Activated CD8-positive, alpha-beta memory T cell treated with anti-CD3 and anti-CD28 coated beads, Interleukin-2, amount 50 U/mL, for 1 hour (primary cell): ENCODE results near the gene CLIP1.
"Not testable (repeated sequence)": the region's sequence is repeated elsewhere in the genome, so short reads cannot be mapped to it uniquely, and the experiment has no call there.

Source experiments
- DNase-seq: peaks from one replicate; pipeline ENCODE4 v3.0.0-alpha.2; 2020; ENCODE audit errors: extremely low read depth

Gene CLIP1

DNA sequence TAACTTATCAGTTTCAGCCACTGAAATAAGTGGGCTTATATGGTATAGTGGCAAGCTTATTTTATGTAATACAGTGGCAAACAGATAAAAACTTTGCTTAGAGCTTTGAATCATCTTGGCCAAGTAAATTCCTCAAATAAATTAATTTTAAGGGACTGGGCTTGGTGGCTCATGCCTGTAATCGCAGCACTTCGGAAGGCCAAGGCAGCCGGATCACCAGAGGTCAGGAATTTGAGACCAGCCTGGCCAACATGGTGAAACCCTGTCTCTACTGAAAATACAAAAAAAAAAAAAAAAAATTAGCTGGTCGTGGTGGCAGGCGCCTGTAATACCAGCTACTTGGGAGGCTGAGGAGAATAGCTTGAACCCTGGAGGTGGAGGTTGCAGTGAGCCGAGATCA lies 24.5 kb downstream of the CLIP1 start:
- DNase-seq, result not testable (repeated sequence)

DNA sequence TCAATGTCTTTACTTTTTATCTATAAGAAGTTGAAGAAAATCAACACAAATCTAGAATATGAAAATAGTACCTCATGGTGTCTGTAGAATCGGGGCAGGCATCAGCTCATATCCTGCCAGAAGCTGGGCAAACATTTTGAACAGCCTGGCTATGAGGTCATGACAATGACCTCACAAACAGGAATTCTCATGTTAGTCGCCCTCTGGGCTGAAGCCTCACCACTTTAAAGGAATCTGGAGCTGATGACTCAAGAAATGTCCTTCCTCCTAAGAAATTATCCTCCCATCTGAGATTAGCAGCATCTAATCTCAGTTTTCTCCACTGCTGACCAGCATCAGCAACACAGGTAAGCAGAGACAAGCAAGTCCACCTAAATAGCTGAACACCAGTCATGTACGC lies 27.1 kb downstream of the CLIP1 start:
- no peak for DNase-seq

- no peak for DNase-seq
These were observed 27.8 kb downstream of the CLIP1 start for GRCh38 chr12:122394626-122395194.

GRCh38 chr12:122393817-122394216 lies 28.7 kb downstream of the CLIP1 start:
- DNase-seq, result no peak

GRCh38 chr12:122392411-122392810 lies 30.1 kb downstream of the CLIP1 start:
- DNase-seq, result no peak

DNA sequence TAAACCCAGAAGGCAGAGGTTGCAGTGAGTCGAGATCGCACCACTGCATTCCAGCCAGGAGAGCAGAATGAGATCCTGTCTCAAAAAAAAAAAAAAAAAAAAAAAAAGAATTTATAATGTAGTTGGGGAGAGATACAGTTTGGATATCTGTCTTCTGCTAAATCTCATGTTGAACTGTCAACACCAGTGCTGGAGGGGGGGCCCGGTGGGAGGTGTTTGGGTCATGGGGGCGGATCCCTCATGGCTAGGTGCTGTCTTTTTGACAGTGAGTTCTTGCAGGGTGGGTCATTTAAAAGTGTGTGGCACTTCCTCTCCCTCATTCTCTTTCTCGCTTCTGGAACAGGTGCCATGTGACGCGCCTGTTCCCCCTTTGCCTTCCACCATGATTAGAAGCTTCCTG lies 32.8 kb downstream of the CLIP1 start:
- no peak for DNase-seq

DNA sequence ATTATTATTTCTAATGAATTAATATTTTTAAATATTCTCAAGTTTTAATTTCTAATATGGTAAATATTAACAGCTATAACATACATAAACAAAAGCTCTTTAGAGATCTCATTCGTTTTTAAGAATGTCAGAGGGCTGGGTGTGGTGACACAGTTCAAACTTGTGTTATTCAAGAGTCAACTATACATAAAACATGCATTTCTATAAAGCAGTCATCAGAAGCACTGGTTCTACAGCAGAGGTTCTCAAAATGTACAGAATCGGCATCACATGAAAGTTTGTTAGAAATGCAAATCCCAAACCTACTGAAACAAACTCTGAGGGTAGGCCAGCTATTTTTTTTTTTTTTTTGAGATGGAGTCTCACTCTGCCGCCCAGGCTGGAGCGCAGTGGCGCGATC lies 34.6 kb downstream of the CLIP1 start:
- DNase-seq, result no peak

DNA sequence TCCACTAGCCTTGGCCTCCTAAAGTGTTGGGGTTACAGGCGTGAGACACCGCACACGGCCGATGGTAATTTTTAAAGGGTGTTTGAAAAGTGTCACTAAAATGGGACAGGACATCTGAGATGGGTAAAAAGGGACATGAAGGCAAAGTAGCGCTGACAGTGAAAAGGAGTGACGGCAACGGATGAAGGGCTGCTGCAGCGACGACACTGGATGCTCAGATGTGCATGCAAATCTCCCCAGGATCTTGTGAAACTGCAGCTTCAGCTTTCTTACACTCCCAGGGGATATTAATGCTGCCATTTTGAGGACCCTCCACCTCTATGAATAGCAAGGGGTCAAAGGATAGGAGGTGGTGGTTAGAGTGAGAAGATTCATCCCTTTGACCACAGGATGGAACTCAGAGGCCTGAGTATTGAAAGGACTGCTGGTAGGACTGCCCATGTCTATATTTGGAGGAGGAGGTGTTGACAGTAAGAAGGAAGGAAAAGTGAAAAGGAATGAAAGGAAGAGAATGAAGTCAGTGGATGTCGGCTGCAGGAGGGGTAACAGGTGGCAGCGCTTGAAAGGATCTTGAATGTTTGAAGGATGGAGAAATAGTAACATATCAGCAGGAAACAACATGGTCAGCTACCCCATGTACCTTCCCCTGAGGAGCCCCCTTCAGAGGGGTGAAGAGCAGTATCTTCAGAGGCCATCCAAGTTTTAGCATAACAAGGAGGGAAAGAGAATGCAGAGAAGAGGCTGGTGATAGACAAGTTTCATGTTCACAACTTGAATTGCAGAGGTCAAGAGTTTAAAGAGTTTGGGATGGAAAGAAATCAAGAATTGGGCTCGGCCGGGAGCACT lies 37.1 kb downstream of the CLIP1 start:
- DNase-seq, result no peak

DNA sequence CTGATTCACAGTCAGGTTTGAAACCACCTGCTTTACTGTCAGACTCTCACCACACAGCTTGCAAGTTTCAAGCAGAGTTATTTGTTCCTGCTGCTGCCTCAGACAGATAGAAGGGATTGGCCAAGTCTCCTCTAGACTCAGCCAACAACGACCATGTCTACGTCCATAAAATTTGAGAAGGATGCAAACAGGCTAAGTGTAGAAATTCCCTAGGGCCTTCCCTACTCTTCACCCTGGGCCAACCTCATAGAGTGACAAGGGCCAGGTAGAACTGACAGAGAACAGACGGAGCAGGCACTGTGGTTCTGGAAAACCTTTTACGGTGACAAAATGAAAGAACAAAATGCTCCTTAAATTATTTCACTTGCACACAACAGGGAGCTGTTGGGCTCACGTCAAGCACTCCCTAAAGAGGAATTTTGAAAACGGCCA lies 39.5 kb downstream of the CLIP1 start:
- no peak for DNase-seq

DNA sequence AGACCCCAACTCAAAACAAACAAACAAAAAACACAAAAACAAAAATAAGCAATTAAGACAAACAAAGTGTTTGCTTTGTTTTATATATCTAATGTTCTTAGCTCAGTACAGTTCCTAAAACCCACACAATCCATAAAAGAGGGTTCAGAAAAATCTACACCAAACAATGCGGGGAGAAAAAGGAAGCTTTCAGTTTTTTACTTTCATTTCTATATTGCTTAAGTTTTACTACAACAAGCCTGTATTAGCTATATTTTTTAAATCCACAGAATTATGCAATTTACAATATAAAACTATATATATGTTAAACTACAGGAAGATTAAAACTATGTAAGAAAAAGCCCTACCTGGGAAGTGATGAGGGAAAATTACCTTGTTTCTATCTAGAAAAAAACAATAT lies 41.4 kb downstream of the CLIP1 start:
- DNase-seq, result no peak

DNA sequence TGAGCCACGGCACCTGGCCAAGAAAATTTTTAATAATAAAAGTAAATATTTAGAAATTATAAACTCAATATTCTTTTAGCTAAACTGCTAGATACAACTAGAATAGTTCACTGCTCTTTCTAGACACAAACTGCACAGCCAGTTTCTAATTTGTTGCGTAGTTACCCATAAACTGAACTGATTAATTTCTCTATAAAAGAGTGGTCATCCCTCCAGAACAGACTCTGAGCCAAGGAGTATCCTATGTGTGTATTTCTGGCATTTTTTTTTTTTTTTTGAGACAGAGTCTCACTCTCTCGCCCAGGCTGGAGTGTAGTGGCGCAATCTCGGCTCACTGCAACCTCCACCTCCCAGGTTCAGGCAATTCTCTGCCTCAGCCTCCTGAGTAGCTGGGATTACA lies 45.7 kb downstream of the CLIP1 start:
- not testable (repeated sequence) for DNase-seq

DNA sequence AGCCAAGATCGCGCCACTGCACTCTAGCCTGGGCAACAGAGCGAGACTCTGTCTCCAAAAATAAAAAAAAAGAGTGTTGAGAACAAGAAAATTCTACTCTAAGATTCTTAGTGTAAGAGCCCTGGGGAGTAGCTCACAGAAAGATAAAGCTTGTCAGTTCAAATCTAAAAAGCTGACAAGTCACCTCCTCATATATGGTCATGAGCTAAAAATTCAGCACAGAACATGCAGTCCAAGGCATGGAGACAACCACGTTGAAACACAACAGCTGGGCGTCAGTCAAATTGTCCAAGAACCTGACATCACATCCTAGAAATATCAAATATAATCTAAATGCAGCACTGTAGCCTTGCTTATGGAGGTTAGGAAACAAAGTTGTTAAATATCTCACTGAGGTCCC lies 47.8 kb downstream of the CLIP1 start:
- no peak for DNase-seq

DNA sequence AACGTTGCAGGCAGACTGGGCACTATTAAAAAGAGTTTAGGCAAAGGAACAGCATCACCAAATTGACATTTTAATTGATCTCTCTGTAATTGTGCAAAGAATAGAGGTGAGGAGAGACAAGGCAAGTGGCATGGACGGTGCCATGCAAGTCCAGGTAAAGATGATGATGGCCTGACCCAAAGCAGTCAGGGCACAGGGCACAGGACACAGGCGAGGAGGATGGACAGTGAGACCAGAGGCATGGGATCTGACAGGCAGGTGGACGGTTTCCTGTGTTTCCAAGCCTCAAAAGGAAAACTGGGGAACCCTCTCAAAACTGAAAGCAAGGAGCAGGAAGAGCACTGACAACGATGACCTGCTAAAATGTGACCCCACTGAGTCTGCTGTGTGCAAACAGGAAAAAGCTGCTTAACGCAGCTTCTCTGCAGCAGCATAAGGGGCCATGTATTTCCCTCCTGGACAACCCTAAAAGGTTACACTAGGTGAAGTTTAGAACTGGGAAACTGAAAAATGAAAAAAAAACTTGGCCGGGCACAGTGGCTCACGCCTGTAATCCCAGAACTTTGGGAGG lies 50.9 kb downstream of the CLIP1 start:
- DNase-seq, result no peak

DNA sequence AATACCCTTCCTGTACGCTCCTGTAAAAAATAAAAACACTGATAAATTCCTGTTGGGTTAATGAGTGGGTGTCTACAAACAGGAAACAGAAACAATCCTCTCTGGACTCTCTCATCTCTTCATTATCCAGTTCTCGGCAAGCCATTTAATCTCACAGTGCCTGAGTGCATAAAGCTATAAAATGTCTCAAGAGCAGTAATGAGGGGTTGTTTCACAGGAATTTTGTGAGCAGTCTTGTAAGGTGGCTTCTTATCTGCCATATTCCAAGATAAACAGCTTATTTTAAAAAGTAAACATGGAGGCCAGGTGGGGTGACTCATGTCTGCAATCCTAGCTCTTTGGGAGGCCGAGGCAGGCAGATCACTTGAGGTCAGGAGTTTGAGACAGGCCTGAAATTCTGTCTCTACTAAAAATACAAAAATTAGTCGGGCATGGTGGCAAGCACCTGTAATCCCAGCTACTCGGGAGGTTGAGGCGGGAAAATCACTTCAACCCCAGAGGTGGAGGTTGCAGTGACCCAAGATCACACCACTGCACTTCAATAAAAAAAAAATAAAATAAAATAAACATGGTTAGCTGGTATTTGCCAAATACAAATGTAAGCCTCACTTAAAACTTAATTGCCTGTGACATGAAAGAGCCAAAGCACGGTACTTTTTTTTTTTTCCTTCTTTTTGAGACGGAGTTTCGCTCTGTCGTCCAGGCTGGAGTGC lies 54.0 kb downstream of the CLIP1 start:
- no peak for DNase-seq

- not testable (repeated sequence) for DNase-seq
These were observed 54.8 kb downstream of the CLIP1 start for GRCh38 chr12:122367632-122368031.

DNA sequence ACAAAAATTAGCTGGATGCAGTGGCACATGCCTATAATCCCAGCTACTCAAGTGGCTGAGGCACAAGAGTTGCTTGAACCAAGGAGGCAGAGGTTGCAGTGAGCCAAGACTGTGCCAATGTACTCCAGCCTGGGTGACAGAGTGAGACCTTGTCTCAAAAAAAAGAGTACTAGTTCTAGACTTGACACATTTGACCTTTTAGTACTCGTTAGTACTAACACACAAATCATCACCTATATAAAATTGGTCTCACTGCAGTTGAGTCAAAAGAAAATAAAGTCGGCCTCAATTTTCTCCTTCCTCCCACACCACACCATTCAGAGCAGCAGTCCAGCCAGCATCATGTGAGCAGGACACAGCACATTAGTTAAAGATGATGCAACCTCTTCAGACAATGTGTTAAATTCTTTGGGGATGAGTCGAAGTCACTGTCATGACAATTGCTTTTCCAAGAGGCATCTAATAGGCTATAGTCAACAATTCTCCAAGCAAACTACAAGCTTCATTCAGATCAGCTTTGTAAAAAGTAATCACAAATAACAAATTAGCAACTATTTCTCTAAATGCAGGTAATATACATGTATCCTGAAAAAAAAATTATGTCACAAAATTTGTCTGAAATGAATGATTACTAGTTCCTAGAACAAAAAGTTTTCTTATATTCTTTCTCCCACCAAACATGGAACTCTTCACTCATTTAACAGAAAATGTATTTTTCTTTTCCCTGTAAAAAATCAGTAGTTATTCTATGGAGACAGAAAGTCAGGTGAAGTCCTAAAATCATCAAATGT lies 55.6 kb downstream of the CLIP1 start:
- no peak for DNase-seq

- not testable (repeated sequence) for DNase-seq
These were observed 57.2 kb downstream of the CLIP1 start for GRCh38 chr12:122365226-122365625.

DNA sequence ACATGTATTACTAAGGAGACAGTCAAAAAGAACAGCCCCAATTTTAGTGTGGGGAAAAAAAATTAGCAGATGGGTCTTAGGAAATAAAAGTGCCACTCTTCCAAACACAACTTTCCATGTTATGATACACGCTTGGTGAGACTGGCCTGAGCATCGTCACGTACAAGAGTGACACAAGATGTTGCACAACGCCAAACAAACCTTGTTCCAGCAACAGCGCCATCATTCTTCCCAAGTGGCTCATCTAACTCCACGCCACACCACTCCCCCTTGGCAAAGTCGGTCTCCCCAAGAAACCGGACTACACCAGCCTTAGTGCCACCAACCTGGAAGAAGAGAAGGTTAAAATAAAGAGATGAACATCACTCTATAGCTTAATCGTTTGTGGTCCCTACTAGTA lies 58.7 kb downstream of the CLIP1 start:
- DNase-seq, result no peak

- DNase-seq, result no peak
These were observed 59.7 kb downstream of the CLIP1 start for GRCh38 chr12:122362755-122363154.

DNA sequence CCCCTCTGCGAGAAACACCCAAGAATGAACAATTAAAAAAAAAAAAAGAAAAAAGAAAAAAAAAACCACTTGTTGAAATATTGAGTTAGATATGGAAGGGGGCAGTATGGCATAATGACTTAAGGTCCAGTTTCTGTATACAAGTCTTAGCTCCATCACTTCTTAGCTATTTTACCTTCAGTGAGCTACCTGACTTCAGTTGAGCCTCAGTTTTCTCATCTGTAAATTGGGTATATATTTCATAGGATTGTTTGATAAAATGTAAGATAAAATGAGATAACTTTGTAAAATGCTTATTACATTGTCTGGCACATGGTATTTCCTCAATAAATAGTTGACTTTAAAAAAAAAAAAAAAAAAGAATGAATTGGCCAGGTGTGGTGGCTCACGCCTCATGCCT lies 64.1 kb downstream of the CLIP1 start:
- DNase-seq, result not testable (repeated sequence)

GRCh38 chr12:122357536-122357935 lies 64.9 kb downstream of the CLIP1 start:
- not testable (repeated sequence) for DNase-seq

DNA sequence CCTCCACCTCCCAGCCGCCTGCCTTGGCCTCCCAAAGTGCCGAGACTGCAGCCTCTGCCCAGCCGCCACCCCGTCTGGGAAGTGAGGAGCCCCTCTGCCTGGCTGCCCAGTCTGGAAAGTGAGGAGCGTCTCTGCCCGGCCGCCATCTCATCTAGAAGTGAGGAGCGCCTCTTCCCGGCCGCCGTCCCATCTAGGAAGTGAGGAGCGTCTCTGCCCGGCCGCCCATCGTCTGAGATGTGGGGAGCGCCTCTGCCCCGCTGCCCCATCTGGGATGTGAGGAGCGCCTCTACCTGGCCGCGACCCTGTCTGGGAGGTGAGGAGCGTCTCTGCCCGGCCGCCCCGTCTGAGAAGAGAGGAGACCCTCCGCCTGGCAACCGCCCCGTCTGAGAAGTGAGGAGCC lies 65.5 kb downstream of the CLIP1 start:
- DNase-seq, result not testable (repeated sequence)
